Measurements from ENCODE around the gene CPLX1. TPM values are rescaled to one million over a fixed set of nuclear protein-coding genes. Genes with fewer than 3 reads are reported as not detected.
A peak's percentile ranks its signal among the peaks of the same experiment; 100 is the strongest.

CPLX1 gene
- total RNA-seq, 1 experiment from 2014 or later = 3.9 TPM

- Histone ChIP-seq H4K20me1 (ENCODE audit: insufficient read depth) (no peaks in the 10 kb centered on the region), H3K27ac (no peak overlapping the region), H3K9me3 (ENCODE audit: insufficient read depth, low read depth) (peaks cover 10% of the 10 kb centered on the region), H3K4me1 (replicated peaks; ENCODE audit: insufficient read depth) (no peaks in the 10 kb centered on the region), H3K9me2 (ENCODE audit: insufficient read depth) (no peaks in the 10 kb centered on the region), H3K4me3 (no peak overlapping the region), H3K36me3 (ENCODE audit: low read depth) (no peaks in the 10 kb centered on the region), H2AFZ (no peak overlapping the region), H3F3A (ENCODE audit: insufficient read depth, low read depth) (peaks cover 10% of the 10 kb centered on the region; the same call in 1 of the 2 replicates), H3K27me3 (ENCODE audit: insufficient read depth, low read depth) (peaks cover 10% of the 10 kb centered on the region; the same call in 1 of the 2 replicates), H3K4me2 (no peak overlapping the region), H3K79me2 (ENCODE audit: low read depth) (no peaks in the 10 kb centered on the region)
- no peak for DNase-seq
- TF ChIP-seq EZH2 (IDR thresholded peaks at IDR 0.05; ENCODE audit: low read depth) = no peak
- no peak for TF ChIP-seq CTCF (conservative IDR thresholded peaks at IDR 0.05)
- BruUV-seq (replicated peaks) = no TSS peak
- ChIA-PET CTCF (no interaction called here), POLR2A (ENCODE audit: unreplicated experiment) (no interaction called here)
- intact Hi-C loops (cut with micrococcal nuclease; ENCODE audit: unreplicated experiment) = loop anchor here (10.0 kb wide), 1 partner anchor 52 kb away; no protein-coding TSS in a partner anchor
These were observed 10.9 kb upstream of the CPLX1 start for GRCh38 chr4:836750-837301.

- H3K4me1 ChIP-seq (replicated peaks; ENCODE audit: insufficient read depth) = no peaks in the 10 kb centered on the region
- intact Hi-C loops (cut with micrococcal nuclease; ENCODE audit: unreplicated experiment) = loop anchor here (10.0 kb wide), 1 partner anchor 51 kb away; no protein-coding TSS in a partner anchor
- peaks cover 10% of the 10 kb centered on the region; the same call in 1 of the 2 replicates for H3F3A ChIP-seq (ENCODE audit: insufficient read depth, low read depth)
- no peaks in the 10 kb centered on the region for H3K79me2 ChIP-seq (ENCODE audit: low read depth)
- H3K36me3 ChIP-seq (ENCODE audit: low read depth) = no peaks in the 10 kb centered on the region
- ChIA-PET CTCF (no interaction called here), POLR2A (ENCODE audit: unreplicated experiment) (no interaction called here)
- no peak overlapping the region for H3K4me3 ChIP-seq
- BruUV-seq (replicated peaks) = no TSS peak
- no peak overlapping the region for H2AFZ ChIP-seq
- no peak overlapping the region for H3K4me2 ChIP-seq
- no peak for DNase-seq
- no peaks in the 10 kb centered on the region for H4K20me1 ChIP-seq (ENCODE audit: insufficient read depth)
- H3K27me3 ChIP-seq (ENCODE audit: insufficient read depth, low read depth) = peaks cover 10% of the 10 kb centered on the region; the same call in 1 of the 2 replicates
- no peaks in the 10 kb centered on the region for H3K9me2 ChIP-seq (ENCODE audit: insufficient read depth)
- H3K9me3 ChIP-seq (ENCODE audit: insufficient read depth, low read depth) = peaks cover 10% of the 10 kb centered on the region
- TF ChIP-seq EZH2 (IDR thresholded peaks at IDR 0.05; ENCODE audit: low read depth) (no peak), CTCF (conservative IDR thresholded peaks at IDR 0.05) (no peak)
- no peak overlapping the region for H3K27ac ChIP-seq
These were observed 10.1 kb upstream of the CPLX1 start for GRCh38 chr4:836003-836511.

- Histone ChIP-seq H3K9me2 (ENCODE audit: insufficient read depth) (no peaks in the 10 kb centered on the region), H3K36me3 (ENCODE audit: low read depth) (no peaks in the 10 kb centered on the region), H3K27ac (no peak overlapping the region), H3K9me3 (ENCODE audit: insufficient read depth, low read depth) (peaks cover 10% of the 10 kb centered on the region), H3K27me3 (ENCODE audit: insufficient read depth, low read depth) (peaks cover 10% of the 10 kb centered on the region; the same call in 1 of the 2 replicates), H3K79me2 (ENCODE audit: low read depth) (no peaks in the 10 kb centered on the region), H3K4me1 (replicated peaks; ENCODE audit: insufficient read depth) (no peaks in the 10 kb centered on the region), H4K20me1 (ENCODE audit: insufficient read depth) (no peaks in the 10 kb centered on the region), H3F3A (ENCODE audit: insufficient read depth, low read depth) (peaks cover 10% of the 10 kb centered on the region; the same call in 1 of the 2 replicates), H3K4me3 (no peak overlapping the region), H2AFZ (no peak overlapping the region), H3K4me2 (no peak overlapping the region)
- ChIA-PET CTCF (no interaction called here), POLR2A (ENCODE audit: unreplicated experiment) (interaction anchor here (0.6 kb wide), 1 partner anchor 67 kb away, joined by 3 read pairs; no protein-coding TSS in a partner anchor)
- BruUV-seq (replicated peaks) = no TSS peak
- DNase-seq = peak; percentile 48 to 82
- TF ChIP-seq EZH2 (IDR thresholded peaks at IDR 0.05; ENCODE audit: low read depth) (no peak), CTCF (conservative IDR thresholded peaks at IDR 0.05) (no peak)
- intact Hi-C loops (cut with micrococcal nuclease; ENCODE audit: unreplicated experiment) = loop anchor here (10.0 kb wide), 1 partner anchor 51 kb away; no protein-coding TSS in a partner anchor
These were observed 9.4 kb upstream of the CPLX1 start for GRCh38 chr4:835148-836002.

Measured in PC-9 (cell line).